GM12891 (cell line): ENCODE results near the gene KCMF1.

ENCODE experiments used
- PAX5 ChIP-seq: IDR thresholded peaks from 2 replicates; pipeline ENCODE4 v1.6.1; 2011; ENCODE audit warnings: low read length, moderate library complexity, mild to moderate bottlenecking; ENCODE audit not compliant: insufficient read depth, severe bottlenecking
- POLR2A ChIP-seq: IDR thresholded peaks from 2 replicates; pipeline ENCODE4 v1.6.1; 2011; ENCODE audit warnings: low read depth, low read length, control low read depth
- POLR2AphosphoS5 ChIP-seq: IDR thresholded peaks from 2 replicates; pipeline ENCODE4 v1.6.1; 2011; ENCODE audit warnings: low read depth, low read length, control low read depth

DNA sequence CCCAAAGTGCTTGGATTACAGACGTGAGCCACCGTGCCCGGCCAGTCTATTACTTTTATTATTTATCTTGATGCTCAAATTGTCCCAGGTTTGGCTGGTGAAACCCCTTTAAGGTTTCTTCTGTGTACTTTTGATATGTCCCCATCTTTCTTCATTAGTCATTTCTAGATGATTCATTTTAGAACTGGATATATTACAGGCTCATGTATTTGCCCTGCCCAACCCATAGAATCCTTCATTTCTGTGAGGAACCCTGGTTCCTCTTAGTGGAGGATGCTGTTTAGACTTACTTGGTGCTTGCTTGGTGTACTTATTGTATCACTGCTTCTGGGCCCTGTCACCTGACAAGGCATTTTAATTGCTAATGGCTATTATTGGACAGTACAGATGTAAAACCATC, 40.1 kb downstream of the KCMF1 start:
- TF ChIP-seq POLR2AphosphoS5 (no peak), POLR2A (no peak), PAX5 (no peak)
